NB4 (cell line): ENCODE data around the gene WFIKKN2.

ENCODE experiments used
- DNase-seq: peaks from one replicate; pipeline ENCODE4 v3.0.0; 2010; ENCODE audit warnings: low read depth
- H3K4me3 ChIP-seq: one replicate; pipeline ENCODE4 v1.5.1; 2011; ENCODE audit warnings: mild to moderate bottlenecking, low read depth, low read length, moderate library complexity
- CTCF ChIP-seq: IDR thresholded peaks from one replicate; pipeline ENCODE4 v1.5.1; 2012; ENCODE audit warnings: low read depth, low read length
- MAX ChIP-seq: IDR thresholded peaks from 2 replicates; pipeline ENCODE4 v1.6.1; 2011; ENCODE audit warnings: low read depth, low read length
- MYC ChIP-seq: IDR thresholded peaks from 2 replicates; pipeline ENCODE4 v1.6.1; 2011; ENCODE audit warnings: low read depth, low read length
- POLR2A ChIP-seq: IDR thresholded peaks from 2 replicates; pipeline ENCODE4 v1.6.1; 2011; ENCODE audit warnings: mild to moderate bottlenecking; ENCODE audit not compliant: insufficient read length; ENCODE audit errors: extremely low read depth

WFIKKN2 gene

GRCh38 chr17:50841277-50841948, 6.0 kb downstream of the WFIKKN2 start:
- DNase-seq, result no peak
- no peak overlapping the region for H3K4me3 ChIP-seq
- TF ChIP-seq POLR2A (no peak), MYC (no peak), CTCF (no peak), MAX (no peak)

GRCh38 chr17:50841949-50842354, 6.6 kb downstream of the WFIKKN2 start:
- DNase-seq, result peak; percentile 64
- TF ChIP-seq POLR2A, result no peak
- TF ChIP-seq MYC, result no peak
- no peak for TF ChIP-seq MAX
- TF ChIP-seq CTCF, result peak; percentile 78
- H3K4me3 ChIP-seq, result no peak overlapping the region

- H3K4me3 ChIP-seq, result no peak overlapping the region
- TF ChIP-seq MYC, result no peak
- TF ChIP-seq MAX, result no peak
- no peak for TF ChIP-seq CTCF
- no peak for TF ChIP-seq POLR2A
- DNase-seq, result no peak
Measured at GRCh38 chr17:50842506-50843149, 7.2 kb downstream of the WFIKKN2 start.

- no peak overlapping the region for H3K4me3 ChIP-seq
- no peak for DNase-seq
- no peak for TF ChIP-seq POLR2A
- no peak for TF ChIP-seq MAX
- TF ChIP-seq CTCF, result no peak
- no peak for TF ChIP-seq MYC
Measured at GRCh38 chr17:50843150-50843905, 7.9 kb downstream of the WFIKKN2 start.

- TF ChIP-seq POLR2A (no peak), MYC (no peak), MAX (no peak), CTCF (no peak)
- no peak overlapping the region for H3K4me3 ChIP-seq
- no peak for DNase-seq
Measured at GRCh38 chr17:50844117-50844700, 8.8 kb downstream of the WFIKKN2 start.
